GM23338 (cell line): ENCODE results near the gene MYLK2.

Experiments used
- CREB1 ChIP-seq: fragments of 250-450 bp; sonication (Bioruptor Pico); IDR thresholded peaks from 2 replicates; pipeline ENCODE4 v1.5.0; 2020; ENCODE audit warnings: low read depth, mild to moderate bottlenecking, moderate library complexity
- EZH2 ChIP-seq: fragments of 200-600 bp; sonication (generic); IDR thresholded peaks from one replicate; pipeline ENCODE4 v1.8.0; 2017; ENCODE audit warnings: antibody characterized with exemption, mild to moderate bottlenecking, low read depth; ENCODE audit not compliant: unreplicated experiment
- EZH2phosphoT487 ChIP-seq: fragments of 200-600 bp; sonication (generic); IDR thresholded peaks from one replicate; pipeline ENCODE4 v1.8.1; 2018; ENCODE audit warnings: antibody characterized with exemption; ENCODE audit not compliant: unreplicated experiment
- JUNB ChIP-seq: IDR thresholded peaks from one replicate; pipeline ENCODE4 v1.6.1; 2016; ENCODE audit warnings: antibody characterized with exemption; ENCODE audit not compliant: unreplicated experiment
- NANOG ChIP-seq: IDR thresholded peaks from 2 replicates; pipeline ENCODE4 v1.6.1; 2016; ENCODE audit warnings: antibody characterized with exemption, borderline replicate concordance
- POLR2AphosphoS5 ChIP-seq: IDR thresholded peaks from 2 replicates; pipeline ENCODE4 v1.6.1; 2016; ENCODE audit warnings: antibody characterized with exemption, low read depth
- STAT1 ChIP-seq: IDR thresholded peaks from one replicate; pipeline ENCODE4 v1.6.1; 2016; ENCODE audit warnings: antibody characterized with exemption; ENCODE audit not compliant: unreplicated experiment
- ZNF114 ChIP-seq: fragments of 250-450 bp; sonication (Bioruptor Pico); IDR thresholded peaks from 2 replicates; pipeline ENCODE4 v1.5.0; 2020; ENCODE audit warnings: mild to moderate bottlenecking, moderate library complexity
- ZNF331 ChIP-seq: fragments of 250-450 bp; sonication (Bioruptor Pico); IDR thresholded peaks from 2 replicates; pipeline ENCODE4 v1.5.0; 2020; ENCODE audit warnings: low read depth, mild to moderate bottlenecking, moderate library complexity
- TF ChIP-seq, protein P1 (sequence below), 2 experiments: fragments of 200-600 bp in 1 of 2; sonication (generic) in 1 of 2; conservative IDR thresholded peaks; 2 replicates each; pipeline versions ENCODE4 v1.5.1 to v1.6.1; 2016 to 2017; ENCODE audit warnings: antibody characterized with exemption in 2 of 2, low read depth in 2 of 2, mild to moderate bottlenecking in 2 of 2, moderate library complexity in 1 of 2
- TF ChIP-seq, protein P2 (sequence below): IDR thresholded peaks from 2 replicates; pipeline ENCODE4 v1.6.1; 2016; ENCODE audit warnings: antibody characterized with exemption
- TF ChIP-seq, protein P3 (sequence below): IDR thresholded peaks from one replicate; pipeline ENCODE4 v1.6.1; 2018; ENCODE audit warnings: antibody characterized with exemption; ENCODE audit not compliant: unreplicated experiment
- TF ChIP-seq, protein P4 (sequence below): fragments of 250-450 bp; sonication (Bioruptor Pico); IDR thresholded peaks from 2 replicates; pipeline ENCODE4 v1.5.0; 2020; ENCODE audit warnings: mild to moderate bottlenecking, moderate library complexity

- TF ChIP-seq, protein P1, sequence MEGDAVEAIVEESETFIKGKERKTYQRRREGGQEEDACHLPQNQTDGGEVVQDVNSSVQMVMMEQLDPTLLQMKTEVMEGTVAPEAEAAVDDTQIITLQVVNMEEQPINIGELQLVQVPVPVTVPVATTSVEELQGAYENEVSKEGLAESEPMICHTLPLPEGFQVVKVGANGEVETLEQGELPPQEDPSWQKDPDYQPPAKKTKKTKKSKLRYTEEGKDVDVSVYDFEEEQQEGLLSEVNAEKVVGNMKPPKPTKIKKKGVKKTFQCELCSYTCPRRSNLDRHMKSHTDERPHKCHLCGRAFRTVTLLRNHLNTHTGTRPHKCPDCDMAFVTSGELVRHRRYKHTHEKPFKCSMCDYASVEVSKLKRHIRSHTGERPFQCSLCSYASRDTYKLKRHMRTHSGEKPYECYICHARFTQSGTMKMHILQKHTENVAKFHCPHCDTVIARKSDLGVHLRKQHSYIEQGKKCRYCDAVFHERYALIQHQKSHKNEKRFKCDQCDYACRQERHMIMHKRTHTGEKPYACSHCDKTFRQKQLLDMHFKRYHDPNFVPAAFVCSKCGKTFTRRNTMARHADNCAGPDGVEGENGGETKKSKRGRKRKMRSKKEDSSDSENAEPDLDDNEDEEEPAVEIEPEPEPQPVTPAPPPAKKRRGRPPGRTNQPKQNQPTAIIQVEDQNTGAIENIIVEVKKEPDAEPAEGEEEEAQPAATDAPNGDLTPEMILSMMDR (conservative IDR thresholded peaks at IDR 0.05; ENCODE audit: low read depth in 2 of 2) = no peak
- TF ChIP-seq CREB1 (CRISPR knock-in tag) (no peak), POLR2AphosphoS5 (no peak), JUNB (no peak), EZH2phosphoT487 (no peak), EZH2 (no peak), ZNF114 (no peak), ZNF331 (CRISPR knock-in tag) (no peak), NANOG (no peak), STAT1 (no peak)
- TF ChIP-seq, protein P2, sequence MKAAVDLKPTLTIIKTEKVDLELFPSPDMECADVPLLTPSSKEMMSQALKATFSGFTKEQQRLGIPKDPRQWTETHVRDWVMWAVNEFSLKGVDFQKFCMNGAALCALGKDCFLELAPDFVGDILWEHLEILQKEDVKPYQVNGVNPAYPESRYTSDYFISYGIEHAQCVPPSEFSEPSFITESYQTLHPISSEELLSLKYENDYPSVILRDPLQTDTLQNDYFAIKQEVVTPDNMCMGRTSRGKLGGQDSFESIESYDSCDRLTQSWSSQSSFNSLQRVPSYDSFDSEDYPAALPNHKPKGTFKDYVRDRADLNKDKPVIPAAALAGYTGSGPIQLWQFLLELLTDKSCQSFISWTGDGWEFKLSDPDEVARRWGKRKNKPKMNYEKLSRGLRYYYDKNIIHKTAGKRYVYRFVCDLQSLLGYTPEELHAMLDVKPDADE = no peak
- TF ChIP-seq, protein P3, sequence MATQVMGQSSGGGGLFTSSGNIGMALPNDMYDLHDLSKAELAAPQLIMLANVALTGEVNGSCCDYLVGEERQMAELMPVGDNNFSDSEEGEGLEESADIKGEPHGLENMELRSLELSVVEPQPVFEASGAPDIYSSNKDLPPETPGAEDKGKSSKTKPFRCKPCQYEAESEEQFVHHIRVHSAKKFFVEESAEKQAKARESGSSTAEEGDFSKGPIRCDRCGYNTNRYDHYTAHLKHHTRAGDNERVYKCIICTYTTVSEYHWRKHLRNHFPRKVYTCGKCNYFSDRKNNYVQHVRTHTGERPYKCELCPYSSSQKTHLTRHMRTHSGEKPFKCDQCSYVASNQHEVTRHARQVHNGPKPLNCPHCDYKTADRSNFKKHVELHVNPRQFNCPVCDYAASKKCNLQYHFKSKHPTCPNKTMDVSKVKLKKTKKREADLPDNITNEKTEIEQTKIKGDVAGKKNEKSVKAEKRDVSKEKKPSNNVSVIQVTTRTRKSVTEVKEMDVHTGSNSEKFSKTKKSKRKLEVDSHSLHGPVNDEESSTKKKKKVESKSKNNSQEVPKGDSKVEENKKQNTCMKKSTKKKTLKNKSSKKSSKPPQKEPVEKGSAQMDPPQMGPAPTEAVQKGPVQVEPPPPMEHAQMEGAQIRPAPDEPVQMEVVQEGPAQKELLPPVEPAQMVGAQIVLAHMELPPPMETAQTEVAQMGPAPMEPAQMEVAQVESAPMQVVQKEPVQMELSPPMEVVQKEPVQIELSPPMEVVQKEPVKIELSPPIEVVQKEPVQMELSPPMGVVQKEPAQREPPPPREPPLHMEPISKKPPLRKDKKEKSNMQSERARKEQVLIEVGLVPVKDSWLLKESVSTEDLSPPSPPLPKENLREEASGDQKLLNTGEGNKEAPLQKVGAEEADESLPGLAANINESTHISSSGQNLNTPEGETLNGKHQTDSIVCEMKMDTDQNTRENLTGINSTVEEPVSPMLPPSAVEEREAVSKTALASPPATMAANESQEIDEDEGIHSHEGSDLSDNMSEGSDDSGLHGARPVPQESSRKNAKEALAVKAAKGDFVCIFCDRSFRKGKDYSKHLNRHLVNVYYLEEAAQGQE = no peak
- TF ChIP-seq, protein P4, sequence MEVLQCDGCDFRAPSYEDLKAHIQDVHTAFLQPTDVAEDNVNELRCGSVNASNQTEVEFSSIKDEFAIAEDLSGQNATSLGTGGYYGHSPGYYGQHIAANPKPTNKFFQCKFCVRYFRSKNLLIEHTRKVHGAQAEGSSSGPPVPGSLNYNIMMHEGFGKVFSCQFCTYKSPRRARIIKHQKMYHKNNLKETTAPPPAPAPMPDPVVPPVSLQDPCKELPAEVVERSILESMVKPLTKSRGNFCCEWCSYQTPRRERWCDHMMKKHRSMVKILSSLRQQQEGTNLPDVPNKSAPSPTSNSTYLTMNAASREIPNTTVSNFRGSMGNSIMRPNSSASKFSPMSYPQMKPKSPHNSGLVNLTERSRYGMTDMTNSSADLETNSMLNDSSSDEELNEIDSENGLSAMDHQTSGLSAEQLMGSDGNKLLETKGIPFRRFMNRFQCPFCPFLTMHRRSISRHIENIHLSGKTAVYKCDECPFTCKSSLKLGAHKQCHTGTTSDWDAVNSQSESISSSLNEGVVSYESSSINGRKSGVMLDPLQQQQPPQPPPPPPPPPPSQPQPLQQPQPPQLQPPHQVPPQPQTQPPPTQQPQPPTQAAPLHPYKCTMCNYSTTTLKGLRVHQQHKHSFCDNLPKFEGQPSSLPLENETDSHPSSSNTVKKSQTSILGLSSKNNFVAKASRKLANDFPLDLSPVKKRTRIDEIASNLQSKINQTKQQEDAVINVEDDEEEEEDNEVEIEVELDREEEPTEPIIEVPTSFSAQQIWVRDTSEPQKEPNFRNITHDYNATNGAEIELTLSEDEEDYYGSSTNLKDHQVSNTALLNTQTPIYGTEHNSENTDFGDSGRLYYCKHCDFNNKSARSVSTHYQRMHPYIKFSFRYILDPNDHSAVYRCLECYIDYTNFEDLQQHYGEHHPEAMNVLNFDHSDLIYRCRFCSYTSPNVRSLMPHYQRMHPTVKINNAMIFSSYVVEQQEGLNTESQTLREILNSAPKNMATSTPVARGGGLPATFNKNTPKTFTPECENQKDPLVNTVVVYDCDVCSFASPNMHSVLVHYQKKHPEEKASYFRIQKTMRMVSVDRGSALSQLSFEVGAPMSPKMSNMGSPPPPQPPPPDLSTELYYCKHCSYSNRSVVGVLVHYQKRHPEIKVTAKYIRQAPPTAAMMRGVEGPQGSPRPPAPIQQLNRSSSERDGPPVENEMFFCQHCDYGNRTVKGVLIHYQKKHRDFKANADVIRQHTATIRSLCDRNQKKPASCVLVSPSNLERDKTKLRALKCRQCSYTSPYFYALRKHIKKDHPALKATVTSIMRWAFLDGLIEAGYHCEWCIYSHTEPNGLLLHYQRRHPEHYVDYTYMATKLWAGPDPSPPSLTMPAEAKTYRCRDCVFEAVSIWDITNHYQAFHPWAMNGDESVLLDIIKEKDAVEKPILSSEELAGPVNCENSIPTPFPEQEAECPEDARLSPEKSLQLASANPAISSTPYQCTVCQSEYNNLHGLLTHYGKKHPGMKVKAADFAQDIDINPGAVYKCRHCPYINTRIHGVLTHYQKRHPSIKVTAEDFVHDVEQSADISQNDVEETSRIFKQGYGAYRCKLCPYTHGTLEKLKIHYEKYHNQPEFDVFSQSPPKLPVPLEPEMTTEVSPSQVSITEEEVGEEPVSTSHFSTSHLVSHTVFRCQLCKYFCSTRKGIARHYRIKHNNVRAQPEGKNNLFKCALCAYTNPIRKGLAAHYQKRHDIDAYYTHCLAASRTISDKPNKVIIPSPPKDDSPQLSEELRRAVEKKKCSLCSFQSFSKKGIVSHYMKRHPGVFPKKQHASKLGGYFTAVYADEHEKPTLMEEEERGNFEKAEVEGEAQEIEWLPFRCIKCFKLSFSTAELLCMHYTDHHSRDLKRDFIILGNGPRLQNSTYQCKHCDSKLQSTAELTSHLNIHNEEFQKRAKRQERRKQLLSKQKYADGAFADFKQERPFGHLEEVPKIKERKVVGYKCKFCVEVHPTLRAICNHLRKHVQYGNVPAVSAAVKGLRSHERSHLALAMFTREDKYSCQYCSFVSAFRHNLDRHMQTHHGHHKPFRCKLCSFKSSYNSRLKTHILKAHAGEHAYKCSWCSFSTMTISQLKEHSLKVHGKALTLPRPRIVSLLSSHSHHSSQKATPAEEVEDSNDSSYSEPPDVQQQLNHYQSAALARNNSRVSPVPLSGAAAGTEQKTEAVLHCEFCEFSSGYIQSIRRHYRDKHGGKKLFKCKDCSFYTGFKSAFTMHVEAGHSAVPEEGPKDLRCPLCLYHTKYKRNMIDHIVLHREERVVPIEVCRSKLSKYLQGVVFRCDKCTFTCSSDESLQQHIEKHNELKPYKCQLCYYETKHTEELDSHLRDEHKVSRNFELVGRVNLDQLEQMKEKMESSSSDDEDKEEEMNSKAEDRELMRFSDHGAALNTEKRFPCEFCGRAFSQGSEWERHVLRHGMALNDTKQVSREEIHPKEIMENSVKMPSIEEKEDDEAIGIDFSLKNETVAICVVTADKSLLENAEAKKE = no peak
Measured at GRCh38 chr20:31835554-31835953, 16.4 kb downstream of the MYLK2 start.
